Endodermal cell (in vitro differentiated cells): ENCODE data around the gene DNAJB13. TPM values are rescaled to one million over a fixed set of nuclear protein-coding genes. Genes with fewer than 3 reads are reported as not detected.

Experiments used
- DNase-seq: peaks from one replicate; pipeline ENCODE4 v3.0.0-alpha.2; 2017
- H3K27ac ChIP-seq: 2 replicates; pipeline ENCODE4 v1.5.1; 2013; ENCODE audit warnings: mild to moderate bottlenecking, low read depth, low read length, moderate library complexity
- H3K27me3 ChIP-seq: 2 replicates; pipeline ENCODE4 v1.6.1; 2013; ENCODE audit warnings: mild to moderate bottlenecking, low read length, moderate library complexity; ENCODE audit not compliant: insufficient read depth, control insufficient read depth, poor library complexity, severe bottlenecking
- H3K36me3 ChIP-seq: 2 replicates; pipeline ENCODE4 v1.7.0; 2013; ENCODE audit warnings: mild to moderate bottlenecking, low read length, moderate library complexity; ENCODE audit not compliant: control insufficient read depth, insufficient read depth
- H3K4me1 ChIP-seq: one replicate; pipeline ENCODE4 v1.7.0; 2013; ENCODE audit warnings: low read length; ENCODE audit not compliant: control insufficient read depth, insufficient read depth
- H3K4me3 ChIP-seq: 2 replicates; pipeline ENCODE4 v1.5.1; 2013; ENCODE audit warnings: mild to moderate bottlenecking, low read length, moderate library complexity
- H3K9ac ChIP-seq: 2 replicates; pipeline ENCODE4 v1.6.1; 2013; ENCODE audit warnings: mild to moderate bottlenecking, low read length, moderate library complexity; ENCODE audit not compliant: poor library complexity, severe bottlenecking; ENCODE audit errors: extremely low read depth
- H3K9me3 ChIP-seq: 2 replicates; pipeline ENCODE4 v1.6.1; 2013; ENCODE audit warnings: mild to moderate bottlenecking, low read length, moderate library complexity; ENCODE audit not compliant: control insufficient read depth
- H3K27ac Mint-ChIP-seq: 2 replicates; pipeline ENCODE4 v1.8.0; 2020; ENCODE audit warnings: mixed read lengths
- H3K27me3 Mint-ChIP-seq: 2 replicates; pipeline ENCODE4 v1.8.0; 2021; ENCODE audit warnings: mild to moderate bottlenecking, mixed read lengths; ENCODE audit not compliant: insufficient read depth
- H3K36me3 Mint-ChIP-seq: 2 replicates; pipeline ENCODE4 v1.8.0; 2020; ENCODE audit warnings: low read depth, mixed read lengths
- H3K4me1 Mint-ChIP-seq: 2 replicates; pipeline ENCODE4 v1.8.0; 2020; ENCODE audit warnings: mixed read lengths
- H3K4me3 Mint-ChIP-seq: 2 replicates; pipeline ENCODE4 v1.8.0; 2020; ENCODE audit warnings: mild to moderate bottlenecking, moderate library complexity, mixed read lengths
- H3K9me3 Mint-ChIP-seq: 2 replicates; pipeline ENCODE4 v1.8.0; 2020; ENCODE audit warnings: mild to moderate bottlenecking, mixed read lengths
- WGBS, 2 experiments: methylation state at CpG; one replicate each; pipeline versions ENCODE4 v1.1.5 to v1.1.7; 2013; ENCODE audit warnings: missing lambda C conversion rate in 2 of 2, mixed read lengths in 1 of 2; ENCODE audit not compliant: insufficient coverage in 1 of 2, insufficient read length in 1 of 2; 5-methylcytosine and 5-hydroxymethylcytosine counted together
- total RNA-seq, 2 donors: library from RNA; stranded (reverse); fragmentation: NEBNext Ultra II Directional in 1 of 2; extraction: Animal tissue kit (Norgen Biotek cat#: 25700) in 1 of 2; gene quantifications; 2 replicates in 1 of 2; 3 replicates in 1 of 2; pipeline ENCODE4 v1.2.1, GENCODE V29; 2021
- TF ChIP-seq, protein P1 (sequence below): fragments of 200-600 bp; sonication (generic); conservative IDR thresholded peaks from 2 replicates; pipeline ENCODE4 v1.5.0; 2021; ENCODE audit warnings: antibody characterized with exemption, mild to moderate bottlenecking

DNAJB13 gene
- total RNA-seq, 2 donors from 2014 or later = 0.44 to 1.2 TPM

DNA sequence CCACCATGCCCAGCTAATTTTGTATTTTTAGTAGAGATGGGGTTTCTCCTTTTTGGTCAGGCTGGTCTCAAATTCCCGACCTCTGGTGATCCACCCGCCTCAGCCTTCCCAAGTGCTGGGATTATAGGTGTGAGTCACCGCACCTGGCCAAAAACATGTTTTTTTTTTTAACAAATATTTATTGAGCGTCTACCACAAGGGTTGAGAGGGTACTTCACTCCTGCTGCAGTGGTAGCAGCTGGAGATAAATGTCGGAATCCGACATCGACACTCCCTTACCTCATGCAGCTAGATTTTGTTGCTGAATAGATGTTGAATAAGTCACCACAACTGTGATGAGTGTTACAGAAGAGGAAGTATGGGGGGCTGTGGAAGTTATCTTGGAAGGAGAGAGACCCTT lies 971 bp downstream of the DNAJB13 start:
- Mint-ChIP-seq H3K36me3 (peaks cover 1% of the 10 kb centered on the region), H3K9me3 (peaks cover 10% of the 10 kb centered on the region), H3K27ac (no peak overlapping the region), H3K4me1 (no peaks in the 10 kb centered on the region), H3K27me3 (peaks cover 2% of the 10 kb centered on the region), H3K4me3 (no peak overlapping the region)
- Histone ChIP-seq H3K9me3 (peaks cover 7% of the 10 kb centered on the region), H3K9ac (no peak overlapping the region), H3K27me3 (no peaks in the 10 kb centered on the region), H3K4me3 (no peak overlapping the region), H3K4me1 (no peaks in the 10 kb centered on the region), H3K27ac (no peak overlapping the region), H3K36me3 (no peaks in the 10 kb centered on the region)
- 88 to 96% methylated on average over 4 to 7 of the region's 7 CpGs for WGBS, 2 experiments
- peak; percentile 5 for DNase-seq
- TF ChIP-seq, protein P1, sequence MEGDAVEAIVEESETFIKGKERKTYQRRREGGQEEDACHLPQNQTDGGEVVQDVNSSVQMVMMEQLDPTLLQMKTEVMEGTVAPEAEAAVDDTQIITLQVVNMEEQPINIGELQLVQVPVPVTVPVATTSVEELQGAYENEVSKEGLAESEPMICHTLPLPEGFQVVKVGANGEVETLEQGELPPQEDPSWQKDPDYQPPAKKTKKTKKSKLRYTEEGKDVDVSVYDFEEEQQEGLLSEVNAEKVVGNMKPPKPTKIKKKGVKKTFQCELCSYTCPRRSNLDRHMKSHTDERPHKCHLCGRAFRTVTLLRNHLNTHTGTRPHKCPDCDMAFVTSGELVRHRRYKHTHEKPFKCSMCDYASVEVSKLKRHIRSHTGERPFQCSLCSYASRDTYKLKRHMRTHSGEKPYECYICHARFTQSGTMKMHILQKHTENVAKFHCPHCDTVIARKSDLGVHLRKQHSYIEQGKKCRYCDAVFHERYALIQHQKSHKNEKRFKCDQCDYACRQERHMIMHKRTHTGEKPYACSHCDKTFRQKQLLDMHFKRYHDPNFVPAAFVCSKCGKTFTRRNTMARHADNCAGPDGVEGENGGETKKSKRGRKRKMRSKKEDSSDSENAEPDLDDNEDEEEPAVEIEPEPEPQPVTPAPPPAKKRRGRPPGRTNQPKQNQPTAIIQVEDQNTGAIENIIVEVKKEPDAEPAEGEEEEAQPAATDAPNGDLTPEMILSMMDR = no peak

DNA sequence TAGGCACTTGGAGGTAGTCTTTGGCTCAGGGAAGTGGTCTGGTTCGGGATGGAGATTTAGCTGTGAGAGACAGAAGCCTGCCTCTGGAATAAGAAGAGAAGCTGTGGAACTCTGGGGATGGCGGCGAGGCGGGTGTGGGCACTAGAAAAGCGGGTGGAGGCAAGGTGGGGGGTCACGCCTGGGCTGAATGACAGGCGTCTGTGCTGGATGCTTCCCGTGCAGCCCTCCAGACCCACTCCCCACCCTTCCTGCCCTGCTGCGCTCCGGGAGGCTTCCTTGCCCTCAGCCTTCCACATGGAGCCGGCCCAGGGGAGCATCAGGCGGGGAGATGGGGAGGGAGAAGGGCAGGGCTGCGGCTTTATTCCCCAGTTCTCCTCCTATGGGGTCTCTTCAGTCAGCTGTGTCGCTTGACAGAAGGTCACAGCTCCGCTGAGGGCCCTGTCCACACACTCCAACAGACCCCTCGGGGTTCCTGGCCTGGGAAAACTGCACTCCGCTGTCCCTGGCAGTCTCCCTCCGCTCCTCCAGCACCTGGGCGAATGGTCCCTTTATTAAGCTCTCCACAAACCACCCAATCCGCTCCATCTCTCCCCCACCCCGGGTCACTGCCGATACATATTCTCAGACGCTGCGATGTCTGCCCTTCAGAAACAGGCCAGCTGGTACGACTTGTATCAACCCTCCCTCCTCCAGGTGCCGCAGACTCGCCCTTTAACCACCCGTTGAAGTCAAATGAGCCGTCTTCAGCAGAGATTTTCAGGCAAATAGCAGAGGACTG lies 6.2 kb downstream of the DNAJB13 start:
- H3K27ac ChIP-seq = no peak overlapping the region
- no peak overlapping the region for H3K9ac ChIP-seq
- Mint-ChIP-seq H3K9me3 (no peaks in the 10 kb centered on the region), H3K27ac (no peak overlapping the region), H3K4me3 (no peak overlapping the region), H3K27me3 (peaks cover 2% of the 10 kb centered on the region), H3K4me1 (peaks cover 9% of the 10 kb centered on the region), H3K36me3 (no peaks in the 10 kb centered on the region)
- no peaks in the 10 kb centered on the region for H3K4me1 ChIP-seq
- WGBS, 2 experiments = 84 to 85% methylated on average over 18 to 27 of the region's 29 CpGs
- TF ChIP-seq, protein P1 = no peak
- H3K9me3 ChIP-seq = no peaks in the 10 kb centered on the region
- no peak for DNase-seq
- no peaks in the 10 kb centered on the region for H3K27me3 ChIP-seq
- H3K4me3 ChIP-seq = no peak overlapping the region
- no peaks in the 10 kb centered on the region for H3K36me3 ChIP-seq

DNA sequence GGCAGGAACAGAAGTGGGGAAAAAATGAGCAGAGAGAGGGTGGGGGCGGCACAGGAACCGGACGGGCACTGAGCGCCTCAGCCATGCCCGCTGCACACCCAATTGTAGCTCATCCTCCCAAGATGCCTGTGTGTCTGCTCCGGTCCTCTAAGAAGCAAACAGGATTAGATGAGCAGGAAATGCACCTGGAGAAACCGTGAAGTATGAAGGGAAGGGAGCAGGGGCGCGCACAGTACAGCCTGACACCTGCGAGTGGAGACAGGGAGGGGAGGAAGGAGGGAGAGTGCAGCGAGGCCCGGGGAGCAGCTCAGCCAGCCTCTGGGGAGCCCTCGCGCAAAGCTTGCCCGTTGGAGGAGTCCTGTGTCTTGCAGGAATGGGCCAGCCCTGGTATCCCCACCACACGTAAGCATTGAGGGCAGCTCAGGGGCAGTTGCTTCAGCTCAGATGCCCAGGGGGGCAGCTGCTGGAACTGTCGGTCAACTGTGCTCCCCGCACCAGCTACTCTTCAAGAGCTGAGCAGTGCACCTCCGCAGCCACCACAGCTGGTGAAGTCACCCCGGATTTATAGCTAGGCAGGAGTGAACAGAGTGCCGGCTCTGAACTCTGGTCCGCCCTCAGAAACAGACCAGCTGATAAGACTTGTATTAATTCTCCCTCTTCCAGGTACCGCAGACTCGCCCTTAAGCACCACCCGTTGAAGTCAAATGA lies 7.0 kb downstream of the DNAJB13 start:
- 92% methylated on average over 14 to 25 of the region's 25 CpGs for WGBS, 2 experiments
- H3K27me3 Mint-ChIP-seq = peaks cover 6% of the 10 kb centered on the region
- H3K4me1 Mint-ChIP-seq = peaks cover 9% of the 10 kb centered on the region
- peak; percentile 36 for DNase-seq
- Histone ChIP-seq H3K4me3 (no peak overlapping the region), H3K9me3 (no peaks in the 10 kb centered on the region), H3K9ac (no peak overlapping the region), H3K4me1 (no peaks in the 10 kb centered on the region), H3K36me3 (no peaks in the 10 kb centered on the region), H3K27me3 (no peaks in the 10 kb centered on the region), H3K27ac (no peak overlapping the region)
- TF ChIP-seq, protein P1 = no peak
- no peak overlapping the region for H3K4me3 Mint-ChIP-seq
- no peaks in the 10 kb centered on the region for H3K36me3 Mint-ChIP-seq
- H3K27ac Mint-ChIP-seq = no peak overlapping the region
- no peaks in the 10 kb centered on the region for H3K9me3 Mint-ChIP-seq
